ENCODE measurements around the gene PRB2. TPM values are rescaled to one million over a fixed set of nuclear protein-coding genes. Genes with fewer than 3 reads are reported as not detected.
"Not testable (repeated sequence)": the region's sequence is repeated elsewhere in the genome, so short reads cannot be mapped to it uniquely, and the experiment has no call there.

The PRB2 gene
- total RNA-seq, 2 experiments from 2014 or later: not detected

- H3K9me3 Mint-ChIP-seq: peaks cover 3% of the 10 kb centered on the region
- ChIA-PET POLR2A (no interaction called here), CTCF (no interaction called here)
- H3K4me3 Mint-ChIP-seq: no peak overlapping the region
- peaks cover 1% of the 10 kb centered on the region for H3K27me3 Mint-ChIP-seq
- TF ChIP-seq, protein P1, sequence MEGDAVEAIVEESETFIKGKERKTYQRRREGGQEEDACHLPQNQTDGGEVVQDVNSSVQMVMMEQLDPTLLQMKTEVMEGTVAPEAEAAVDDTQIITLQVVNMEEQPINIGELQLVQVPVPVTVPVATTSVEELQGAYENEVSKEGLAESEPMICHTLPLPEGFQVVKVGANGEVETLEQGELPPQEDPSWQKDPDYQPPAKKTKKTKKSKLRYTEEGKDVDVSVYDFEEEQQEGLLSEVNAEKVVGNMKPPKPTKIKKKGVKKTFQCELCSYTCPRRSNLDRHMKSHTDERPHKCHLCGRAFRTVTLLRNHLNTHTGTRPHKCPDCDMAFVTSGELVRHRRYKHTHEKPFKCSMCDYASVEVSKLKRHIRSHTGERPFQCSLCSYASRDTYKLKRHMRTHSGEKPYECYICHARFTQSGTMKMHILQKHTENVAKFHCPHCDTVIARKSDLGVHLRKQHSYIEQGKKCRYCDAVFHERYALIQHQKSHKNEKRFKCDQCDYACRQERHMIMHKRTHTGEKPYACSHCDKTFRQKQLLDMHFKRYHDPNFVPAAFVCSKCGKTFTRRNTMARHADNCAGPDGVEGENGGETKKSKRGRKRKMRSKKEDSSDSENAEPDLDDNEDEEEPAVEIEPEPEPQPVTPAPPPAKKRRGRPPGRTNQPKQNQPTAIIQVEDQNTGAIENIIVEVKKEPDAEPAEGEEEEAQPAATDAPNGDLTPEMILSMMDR (IDR thresholded peaks at IDR 0.05): no peak
- no peak for ATAC-seq
- intact Hi-C loops (cut with micrococcal nuclease): no loop called here
- no peak overlapping the region for H3K27ac Mint-ChIP-seq
- H3K4me1 Mint-ChIP-seq (ENCODE audit: low read depth): no peaks in the 10 kb centered on the region
- peaks cover 2% of the 10 kb centered on the region for H3K36me3 Mint-ChIP-seq (ENCODE audit: low read depth)
- DNase-seq: no peak
These were observed 12.7 kb upstream of the PRB2 start for GRCh38 chr12:11408096-11408495.

DNA sequence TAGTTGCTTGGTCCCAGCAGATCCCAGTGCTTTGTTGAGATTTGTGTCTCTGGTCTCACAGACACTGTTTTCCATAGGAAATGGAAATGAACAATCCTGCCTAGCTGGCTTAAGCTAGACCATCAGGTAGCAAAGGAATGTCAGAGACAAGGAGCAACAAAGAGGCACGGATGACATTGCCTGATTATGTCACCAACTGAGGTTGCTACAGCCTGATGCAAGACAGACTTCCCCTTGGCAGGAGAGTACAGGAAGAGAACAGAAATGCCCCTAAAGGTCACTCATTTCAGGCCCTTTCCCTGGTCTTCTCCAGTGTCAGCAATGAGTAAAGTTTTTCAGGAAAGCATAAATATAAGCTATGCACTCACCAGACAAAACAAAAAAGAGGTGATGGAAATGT, 2.0 kb upstream of the PRB2 start:
- no peaks in the 10 kb centered on the region for H3K9me3 Mint-ChIP-seq
- no peak for ATAC-seq

DNA sequence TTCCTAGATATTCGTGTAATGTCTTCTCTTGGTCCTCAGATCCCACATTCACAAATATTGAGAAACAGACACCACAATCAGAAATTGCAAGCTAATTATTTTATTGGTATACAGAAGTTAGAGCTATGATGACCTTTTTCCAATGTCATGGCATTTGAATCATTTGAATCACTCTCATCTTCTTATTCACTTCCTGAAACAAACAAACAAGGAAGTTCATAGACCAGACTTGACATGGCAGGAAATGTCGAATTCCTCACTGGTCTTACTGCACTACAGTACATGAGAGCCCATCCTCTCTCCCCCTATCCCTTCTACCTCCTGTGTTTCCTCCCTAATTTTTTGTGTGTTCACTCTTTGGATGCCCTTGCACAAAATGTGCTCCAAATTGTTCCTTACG, 3.9 kb downstream of the PRB2 start:
- H3K4me1 Mint-ChIP-seq (ENCODE audit: low read depth); H3K4me3 Mint-ChIP-seq; H3K27me3 Mint-ChIP-seq; H3K27ac Mint-ChIP-seq; H3K9me3 Mint-ChIP-seq; POLR2A ChIA-PET; intact Hi-C loops (cut with micrococcal nuclease); DNase-seq; H3K36me3 Mint-ChIP-seq (ENCODE audit: low read depth); ATAC-seq: not testable (repeated sequence)
- CTCF ChIA-PET: interaction anchor here (0.8 kb wide), 1 partner anchor 164 kb away, joined by 3 read pairs; no protein-coding TSS in a partner anchor

More for the DNA sequence above, 2.0 kb upstream of the PRB2 start:
- TF ChIP-seq, protein P1 (IDR thresholded peaks at IDR 0.05): no peak
- Mint-ChIP-seq H3K36me3 (ENCODE audit: low read depth) (no peaks in the 10 kb centered on the region), H3K4me1 (ENCODE audit: low read depth) (no peaks in the 10 kb centered on the region), H3K27me3 (peaks cover 4% of the 10 kb centered on the region), H3K27ac (no peak overlapping the region), H3K4me3 (no peak overlapping the region)
- DNase-seq: no peak
- intact Hi-C loops (cut with micrococcal nuclease): no loop called here
- ChIA-PET POLR2A (no interaction called here), CTCF (no interaction called here)

GRCh38 chr12:11377420-11377819, 17.9 kb downstream of the PRB2 start:
- CTCF ChIA-PET; ATAC-seq; intact Hi-C loops (cut with micrococcal nuclease); H3K4me3 Mint-ChIP-seq; H3K27me3 Mint-ChIP-seq; H3K27ac Mint-ChIP-seq; DNase-seq; H3K4me1 Mint-ChIP-seq (ENCODE audit: low read depth); POLR2A ChIA-PET: not testable (repeated sequence)
- peaks cover 20% of the 10 kb centered on the region for H3K9me3 Mint-ChIP-seq
- peaks cover 20% of the 10 kb centered on the region for H3K36me3 Mint-ChIP-seq (ENCODE audit: low read depth)

- no peak for DNase-seq
- H3K27me3 Mint-ChIP-seq: no peaks in the 10 kb centered on the region
- intact Hi-C loops (cut with micrococcal nuclease): no loop called here
- no peak for ATAC-seq
- POLR2A ChIA-PET: no interaction called here
- H3K9me3 Mint-ChIP-seq: peaks cover 2% of the 10 kb centered on the region
- H3K36me3 Mint-ChIP-seq (ENCODE audit: low read depth): no peaks in the 10 kb centered on the region
- CTCF ChIA-PET: no interaction called here
- H3K27ac Mint-ChIP-seq: no peak overlapping the region
- TF ChIP-seq, protein P1 (IDR thresholded peaks at IDR 0.05): no peak
- H3K4me3 Mint-ChIP-seq: no peak overlapping the region
- no peaks in the 10 kb centered on the region for H3K4me1 Mint-ChIP-seq (ENCODE audit: low read depth)
These were observed 34.2 kb downstream of the PRB2 start for GRCh38 chr12:11361151-11361550.

DNA sequence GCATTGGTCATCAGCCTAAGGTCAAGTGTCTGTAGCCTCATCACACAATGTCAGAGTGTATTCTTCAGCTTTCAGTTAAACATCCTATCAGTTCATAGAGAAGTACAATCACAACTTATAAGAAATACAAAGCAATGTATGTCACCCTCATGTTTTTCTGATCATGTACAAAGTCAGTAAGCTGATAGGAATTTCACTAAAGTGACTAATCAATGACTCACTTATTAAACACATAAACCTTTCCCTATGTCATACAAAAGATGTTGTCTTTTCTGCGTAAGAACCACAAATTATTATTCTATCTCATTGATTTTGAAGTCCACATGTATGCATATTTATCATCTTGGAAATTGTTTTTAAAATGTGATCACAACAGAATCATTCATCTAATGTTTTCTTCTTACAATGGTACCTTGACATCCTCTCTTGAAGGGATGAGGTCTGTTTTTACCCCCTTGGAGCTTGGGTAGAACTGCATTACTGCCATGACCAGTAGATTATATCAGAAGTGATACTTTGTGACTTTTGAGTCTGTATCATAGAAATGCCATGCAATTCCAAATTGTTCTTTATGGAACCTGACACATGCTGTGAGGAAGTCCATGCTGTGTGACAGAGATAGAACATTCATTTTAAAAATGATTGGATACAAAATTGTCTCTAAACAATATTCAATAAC, 35.0 kb downstream of the PRB2 start:
- CTCF ChIA-PET; DNase-seq; H3K9me3 Mint-ChIP-seq; H3K4me1 Mint-ChIP-seq (ENCODE audit: low read depth); H3K27me3 Mint-ChIP-seq; POLR2A ChIA-PET; intact Hi-C loops (cut with micrococcal nuclease); H3K36me3 Mint-ChIP-seq (ENCODE audit: low read depth); H3K4me3 Mint-ChIP-seq; ATAC-seq; H3K27ac Mint-ChIP-seq: not testable (repeated sequence)

DNA sequence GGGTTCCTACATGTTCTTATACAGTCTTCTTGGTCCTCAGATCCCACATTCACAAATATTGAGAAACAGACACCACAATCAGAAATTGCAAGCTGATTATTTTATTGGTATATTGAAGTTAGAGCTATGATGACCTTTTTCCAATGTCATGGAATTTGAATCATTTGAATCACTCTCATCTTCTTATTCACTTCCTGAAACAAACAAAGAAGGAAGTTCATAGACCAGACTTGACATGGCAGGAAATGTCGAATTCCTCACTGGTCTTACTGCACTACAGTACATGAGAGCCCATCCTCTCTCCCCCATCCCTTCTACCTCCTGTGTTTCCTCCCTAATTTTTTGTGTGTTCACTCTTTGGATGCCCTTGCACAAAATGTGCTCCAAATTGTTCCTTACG, 43.6 kb downstream of the PRB2 start:
- not testable (repeated sequence) for ATAC-seq

More for the DNA sequence above, 43.6 kb downstream of the PRB2 start:
- peaks cover 10% of the 10 kb centered on the region for H3K27me3 Mint-ChIP-seq
- POLR2A ChIA-PET; DNase-seq; intact Hi-C loops (cut with micrococcal nuclease); H3K9me3 Mint-ChIP-seq; H3K4me1 Mint-ChIP-seq (ENCODE audit: low read depth); H3K4me3 Mint-ChIP-seq; CTCF ChIA-PET; H3K27ac Mint-ChIP-seq; H3K36me3 Mint-ChIP-seq (ENCODE audit: low read depth): not testable (repeated sequence)
